ENCODE measurements around the gene ADCY7. TPM values are rescaled to one million over a fixed set of nuclear protein-coding genes. Genes with fewer than 3 reads are reported as not detected.

Gene ADCY7
- total and polyA plus RNA-seq, 2 experiments from 2014 or later: 9.3 to 28.8 TPM

- TF ChIP-seq CTCF (IDR thresholded peaks at IDR 0.05; ENCODE audit: low read depth, low read length): no peak
- H3K4me3 ChIP-seq: no peak overlapping the region
- peaks cover 17% of the 10 kb centered on the region for H3K4me1 ChIP-seq (ENCODE audit: low read depth)
- no peak for DNase-seq (ENCODE audit: low read depth in 1 of 2, low spot score in 1 of 2)
- no peak overlapping the region for H3K27ac ChIP-seq
- H3K9me3 ChIP-seq (ENCODE audit: low read depth): no peaks in the 10 kb centered on the region
- no peaks in the 10 kb centered on the region for H3K27me3 ChIP-seq
- H3K36me3 ChIP-seq: no peaks in the 10 kb centered on the region
Measured at GRCh38 chr16:50270510-50271147, 4.3 kb downstream of the ADCY7 start.

- no peaks in the 10 kb centered on the region for H3K27me3 ChIP-seq
- peak in 1 of 2 donors; percentile 63 for DNase-seq (ENCODE audit: low read depth in 1 of 2, low spot score in 1 of 2)
- no peaks in the 10 kb centered on the region for H3K9me3 ChIP-seq (ENCODE audit: low read depth)
- H3K4me3 ChIP-seq: no peak overlapping the region
- H3K36me3 ChIP-seq: no peaks in the 10 kb centered on the region
- H3K4me1 ChIP-seq (ENCODE audit: low read depth): peaks cover 12% of the 10 kb centered on the region
- no peak for TF ChIP-seq CTCF (IDR thresholded peaks at IDR 0.05; ENCODE audit: low read depth, low read length)
- H3K27ac ChIP-seq: peak overlapping the region; percentile 12
Measured at GRCh38 chr16:50271148-50272041, 5.0 kb downstream of the ADCY7 start.

- H3K4me1 ChIP-seq (ENCODE audit: low read depth): peaks cover 10% of the 10 kb centered on the region
- H3K9me3 ChIP-seq (ENCODE audit: low read depth): no peaks in the 10 kb centered on the region
- no peak for TF ChIP-seq CTCF (IDR thresholded peaks at IDR 0.05; ENCODE audit: low read depth, low read length)
- H3K36me3 ChIP-seq: no peaks in the 10 kb centered on the region
- no peak overlapping the region for H3K4me3 ChIP-seq
- H3K27ac ChIP-seq: no peak overlapping the region
- no peak for DNase-seq (ENCODE audit: low read depth in 1 of 2, low spot score in 1 of 2)
- H3K27me3 ChIP-seq: no peaks in the 10 kb centered on the region
Measured at GRCh38 chr16:50272111-50272571, 5.8 kb downstream of the ADCY7 start.

- Histone ChIP-seq H3K9me3 (ENCODE audit: low read depth) (no peaks in the 10 kb centered on the region), H3K4me3 (no peak overlapping the region), H3K4me1 (ENCODE audit: low read depth) (peaks cover 10% of the 10 kb centered on the region), H3K27me3 (no peaks in the 10 kb centered on the region), H3K27ac (no peak overlapping the region), H3K36me3 (no peaks in the 10 kb centered on the region)
- no peak for DNase-seq (ENCODE audit: low read depth in 1 of 2, low spot score in 1 of 2)
- TF ChIP-seq CTCF (IDR thresholded peaks at IDR 0.05; ENCODE audit: low read depth, low read length): no peak
Measured at GRCh38 chr16:50272687-50273381, 6.5 kb downstream of the ADCY7 start.

GRCh38 chr16:50273382-50273690 lies 7.0 kb downstream of the ADCY7 start:
- no peaks in the 10 kb centered on the region for H3K36me3 ChIP-seq
- DNase-seq (ENCODE audit: low read depth in 1 of 2, low spot score in 1 of 2): no peak
- H3K4me3 ChIP-seq: no peak overlapping the region
- no peak overlapping the region for H3K27ac ChIP-seq
- H3K4me1 ChIP-seq (ENCODE audit: low read depth): peaks cover 10% of the 10 kb centered on the region
- TF ChIP-seq CTCF (IDR thresholded peaks at IDR 0.05; ENCODE audit: low read depth, low read length): no peak
- H3K27me3 ChIP-seq: no peaks in the 10 kb centered on the region
- H3K9me3 ChIP-seq (ENCODE audit: low read depth): no peaks in the 10 kb centered on the region

Data from cardiac muscle cell (in vitro differentiated cells and primary cell).